ENCODE data around the gene RMC1. TPM values are rescaled to one million over a fixed set of nuclear protein-coding genes. Genes with fewer than 3 reads are reported as not detected.
A peak's percentile ranks its signal among the peaks of the same experiment; 100 is the strongest.

Gene RMC1
- total RNA-seq, 3 donors from 2014 or later, result 22.2 to 33.0 (median 23.9) TPM

DNA sequence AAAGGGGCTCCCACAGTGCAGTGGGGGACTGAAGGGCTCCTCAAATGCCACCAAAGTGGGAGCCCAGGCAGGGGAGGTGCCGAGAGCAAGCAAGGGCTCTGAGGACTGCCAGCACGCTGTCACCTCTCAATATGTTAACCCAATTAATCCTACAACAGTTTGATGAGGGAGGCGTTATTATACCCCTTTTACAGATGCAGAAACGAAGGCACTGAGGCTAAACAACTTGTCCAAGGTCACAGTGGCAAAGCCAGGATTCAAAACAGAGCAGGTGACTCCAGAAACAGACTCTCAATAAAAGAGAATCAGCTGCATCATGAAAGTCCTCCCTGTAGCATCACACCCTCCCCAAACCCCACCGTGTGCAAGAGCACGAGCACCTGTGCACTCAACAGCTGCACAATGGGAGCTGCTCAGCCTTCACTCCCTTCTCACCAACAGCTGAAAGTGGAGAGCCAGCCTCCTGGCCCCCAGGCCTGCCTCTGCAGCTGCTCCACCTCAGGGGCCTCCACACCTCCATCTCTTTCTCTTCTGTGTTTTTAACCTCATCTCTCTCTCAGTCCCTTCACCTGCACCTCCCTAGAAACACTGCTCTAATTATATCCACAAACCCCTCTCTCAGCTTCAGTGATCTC is 74.9 kb downstream of the RMC1 start:
- no peak for DNase-seq (ENCODE audit: low spot score in 2 of 2)
- Histone ChIP-seq H3K27me3 (no peaks in the 10 kb centered on the region), H3K9me3 (no peaks in the 10 kb centered on the region), H3K4me3 (no peak overlapping the region), H3K36me3 (no peaks in the 10 kb centered on the region), H3K4me1 (peaks cover 3 to 5% of the 10 kb centered on the region in 2 donors), H3K27ac (no peak overlapping the region)
- TF ChIP-seq POLR2AphosphoS5 (IDR thresholded peaks at IDR 0.05) (no peak), POLR2A (IDR thresholded peaks at IDR 0.05) (no peak)
- TF ChIP-seq, protein P1, sequence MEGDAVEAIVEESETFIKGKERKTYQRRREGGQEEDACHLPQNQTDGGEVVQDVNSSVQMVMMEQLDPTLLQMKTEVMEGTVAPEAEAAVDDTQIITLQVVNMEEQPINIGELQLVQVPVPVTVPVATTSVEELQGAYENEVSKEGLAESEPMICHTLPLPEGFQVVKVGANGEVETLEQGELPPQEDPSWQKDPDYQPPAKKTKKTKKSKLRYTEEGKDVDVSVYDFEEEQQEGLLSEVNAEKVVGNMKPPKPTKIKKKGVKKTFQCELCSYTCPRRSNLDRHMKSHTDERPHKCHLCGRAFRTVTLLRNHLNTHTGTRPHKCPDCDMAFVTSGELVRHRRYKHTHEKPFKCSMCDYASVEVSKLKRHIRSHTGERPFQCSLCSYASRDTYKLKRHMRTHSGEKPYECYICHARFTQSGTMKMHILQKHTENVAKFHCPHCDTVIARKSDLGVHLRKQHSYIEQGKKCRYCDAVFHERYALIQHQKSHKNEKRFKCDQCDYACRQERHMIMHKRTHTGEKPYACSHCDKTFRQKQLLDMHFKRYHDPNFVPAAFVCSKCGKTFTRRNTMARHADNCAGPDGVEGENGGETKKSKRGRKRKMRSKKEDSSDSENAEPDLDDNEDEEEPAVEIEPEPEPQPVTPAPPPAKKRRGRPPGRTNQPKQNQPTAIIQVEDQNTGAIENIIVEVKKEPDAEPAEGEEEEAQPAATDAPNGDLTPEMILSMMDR (IDR thresholded peaks at IDR 0.05), result no peak
- intact Hi-C loops (cut with DNase I; ENCODE audit: low total_unique reads), result no loop called here

DNA sequence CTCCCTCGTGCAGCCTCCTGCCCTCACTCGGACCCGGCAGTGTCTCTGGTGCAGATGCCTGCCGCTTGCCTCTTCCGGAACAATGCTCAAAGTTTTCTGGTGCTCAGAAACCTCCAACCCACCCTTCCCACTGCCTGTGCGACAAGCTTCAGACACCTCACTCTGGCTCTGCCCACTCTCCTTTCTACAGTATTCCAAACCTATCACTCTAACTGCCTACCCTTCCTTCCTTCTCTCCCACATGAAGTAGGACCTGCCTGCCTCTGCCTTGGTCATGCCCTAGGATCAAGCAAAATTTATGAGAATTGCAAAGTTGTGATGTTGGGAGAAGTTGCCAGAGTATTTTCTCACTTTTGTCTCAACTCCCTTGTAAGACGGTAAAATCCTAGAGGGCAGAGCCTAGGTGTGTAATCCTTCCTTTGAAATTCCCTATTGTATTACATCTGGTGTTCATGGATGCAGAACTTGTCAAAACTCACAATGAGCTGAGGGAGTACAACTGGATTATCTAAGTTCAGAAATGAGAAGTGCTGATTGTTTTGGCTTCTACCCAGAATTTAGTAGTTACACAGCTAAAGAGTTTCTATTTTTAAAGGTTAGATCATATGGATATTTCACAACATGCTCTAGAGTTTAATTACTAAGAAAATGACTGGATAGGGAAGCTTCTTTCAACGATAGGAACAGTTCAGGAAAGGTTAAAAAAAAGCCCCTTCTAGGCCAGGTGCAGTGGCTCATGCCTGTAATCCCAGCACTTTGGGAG is 75.8 kb downstream of the RMC1 start:
- TF ChIP-seq POLR2AphosphoS5 (IDR thresholded peaks at IDR 0.05), result no peak
- TF ChIP-seq, protein P1 (IDR thresholded peaks at IDR 0.05), result no peak
- no peak for TF ChIP-seq POLR2A (IDR thresholded peaks at IDR 0.05)
- Histone ChIP-seq H3K9me3 (no peaks in the 10 kb centered on the region), H3K36me3 (no peaks in the 10 kb centered on the region), H3K27me3 (no peaks in the 10 kb centered on the region), H3K4me1 (peaks cover 0 to 12% of the 10 kb centered on the region in 2 donors), H3K4me3 (no peak overlapping the region), H3K27ac (no peak overlapping the region)
- DNase-seq (ENCODE audit: low spot score in 2 of 2), result no peak
- intact Hi-C loops (cut with DNase I; ENCODE audit: low total_unique reads), result no loop called here

DNA sequence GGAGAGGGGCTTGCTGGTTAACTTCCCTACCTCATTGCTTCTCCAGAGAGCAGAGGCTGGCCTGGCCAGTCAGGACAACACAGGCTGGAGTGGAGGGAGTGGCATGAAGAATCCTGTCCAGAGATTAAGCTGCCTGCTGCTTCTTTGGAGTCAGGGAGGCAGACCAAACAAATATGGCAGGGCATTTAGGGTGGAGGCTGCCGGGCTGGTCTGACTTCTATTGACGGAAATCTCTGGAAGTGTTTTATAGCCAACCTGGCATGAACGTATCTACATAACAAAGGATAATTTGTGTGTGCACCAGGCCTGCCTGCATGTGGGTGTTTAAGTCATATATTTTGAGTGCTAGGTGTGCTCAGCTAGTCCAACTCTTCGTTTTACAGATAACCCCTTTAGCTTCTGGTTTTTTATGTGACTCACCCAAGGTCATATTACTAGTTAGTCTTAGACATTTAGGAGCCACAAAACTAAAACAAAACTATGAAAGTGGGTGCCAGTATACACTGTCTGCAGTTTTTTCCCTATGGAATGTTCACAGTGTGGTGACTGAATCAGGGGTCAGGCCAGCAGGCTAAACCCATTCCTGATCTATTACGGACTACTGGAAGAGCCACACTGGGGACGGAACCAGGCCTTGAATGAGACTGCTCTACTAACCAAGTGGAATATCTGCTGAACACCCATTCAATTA is 77.5 kb downstream of the RMC1 start:
- H3K9me3 ChIP-seq, result no peaks in the 10 kb centered on the region
- TF ChIP-seq, protein P1 (IDR thresholded peaks at IDR 0.05), result no peak
- TF ChIP-seq POLR2AphosphoS5 (IDR thresholded peaks at IDR 0.05) (no peak), POLR2A (IDR thresholded peaks at IDR 0.05) (no peak)
- H3K36me3 ChIP-seq, result no peaks in the 10 kb centered on the region
- H3K27ac ChIP-seq, result peak overlapping the region in 1 of 2 donors; percentile 10
- DNase-seq (ENCODE audit: low spot score in 2 of 2), result no peak
- H3K27me3 ChIP-seq, result no peaks in the 10 kb centered on the region
- intact Hi-C loops (cut with DNase I; ENCODE audit: low total_unique reads), result no loop called here
- H3K4me1 ChIP-seq, result peaks cover 0 to 16% of the 10 kb centered on the region in 2 donors
- no peak overlapping the region for H3K4me3 ChIP-seq

Other genes with a start within 250 kb of the RMC1 start
- 10 to 100 TPM; 61.6 to 80.8 (median 74.3) TPM for gene RIOK3, start 50.2 kb upstream of the RMC1 start, total RNA-seq
- gene NPC1, start 83.0 kb downstream of the RMC1 start, total RNA-seq, result 100 to 1,000 TPM in 1 of 3 donors, 10 to 100 TPM in 2; 39.5 to 100 (median 81.3) TPM
- 10 to 100 TPM in 1 of 3 donors, 1 to 10 TPM in 2; 8.8 to 13.8 (median 9.9) TPM for gene ANKRD29, start 159.4 kb downstream of the RMC1 start, total RNA-seq
- gene LAMA3, start 185.9 kb downstream of the RMC1 start, total RNA-seq, result 100 to 1,000 TPM in 2 of 3 donors, 10 to 100 TPM in 1; 43.4 to 173 (median 127) TPM

Measured in breast epithelium (tissue), 4 donors.